M059J (cell line): ENCODE measurements around the gene SHISA2. TPM values are rescaled to one million over a fixed set of nuclear protein-coding genes. Genes with fewer than 3 reads are reported as not detected.
"Not testable (repeated sequence)": the region's sequence is repeated elsewhere in the genome, so short reads cannot be mapped to it uniquely, and the experiment has no call there.

Source experiments
- DNase-seq: peaks from one replicate; pipeline ENCODE4 v3.0.0-alpha.2; 2012; ENCODE audit warnings: low read depth
- total RNA-seq: library from RNA; depleted of rRNA; stranded (reverse); fragments of >200 nt; shearing (Covaris generic); gene quantifications from 2 replicates; pipeline ENCODE4 v1.2.3, GENCODE V29; 2014; rRNA removed

Gene SHISA2
- 0.44 TPM in 1 of 2 replicates, not detected in the other for total RNA-seq

- no peak for DNase-seq
These were observed at the start of gene SHISA2 for GRCh38 chr13:26051657-26052311. Gene SHISA2 (minus strand): TSS chr13:26052016. CDS start chr13:26050975, 1,041 bp downstream.

GRCh38 chr13:26095846-26096610 lies 44.2 kb upstream of the SHISA2 start:
- DNase-seq: peak; percentile 25

GRCh38 chr13:26095338-26095737 lies 43.5 kb upstream of the SHISA2 start:
- DNase-seq: no peak

GRCh38 chr13:26076821-26077220 lies 25.0 kb upstream of the SHISA2 start:
- DNase-seq: not testable (repeated sequence)

- DNase-seq: peak; percentile 35
These were observed 23.7 kb upstream of the SHISA2 start for GRCh38 chr13:26075498-26075897.

- DNase-seq: peak; percentile 72
These were observed 22.9 kb upstream of the SHISA2 start for GRCh38 chr13:26074706-26075105.

GRCh38 chr13:26072335-26072734 lies 20.5 kb upstream of the SHISA2 start:
- DNase-seq: not testable (repeated sequence)

- no peak for DNase-seq
These were observed 19.9 kb upstream of the SHISA2 start for GRCh38 chr13:26071691-26072090.

- not testable (repeated sequence) for DNase-seq
These were observed 17.8 kb upstream of the SHISA2 start for GRCh38 chr13:26069642-26070041.

GRCh38 chr13:26068372-26068771 lies 16.6 kb upstream of the SHISA2 start:
- not testable (repeated sequence) for DNase-seq

GRCh38 chr13:26067601-26068000 lies 15.8 kb upstream of the SHISA2 start:
- peak; percentile 39 for DNase-seq

GRCh38 chr13:26066492-26066891 lies 14.7 kb upstream of the SHISA2 start:
- not testable (repeated sequence) for DNase-seq

- peak; percentile 68 for DNase-seq
These were observed 11.1 kb upstream of the SHISA2 start for GRCh38 chr13:26062853-26063444.

GRCh38 chr13:26061947-26062346 lies 10.1 kb upstream of the SHISA2 start:
- DNase-seq: peak; percentile 94

GRCh38 chr13:26061256-26061655 lies 9.4 kb upstream of the SHISA2 start:
- DNase-seq: no peak

GRCh38 chr13:26060357-26060756 lies 8.5 kb upstream of the SHISA2 start:
- no peak for DNase-seq

- DNase-seq: no peak
These were observed 6.9 kb upstream of the SHISA2 start for GRCh38 chr13:26058704-26059103.

- no peak for DNase-seq
These were observed 3.1 kb upstream of the SHISA2 start for GRCh38 chr13:26054896-26055295.

- DNase-seq: peak; percentile 11
These were observed 1.7 kb upstream of the SHISA2 start for GRCh38 chr13:26053418-26053980.

- DNase-seq: no peak
These were observed 521 bp upstream of the SHISA2 start for GRCh38 chr13:26052337-26052736.

GRCh38 chr13:26051231-26051656 lies 572 bp downstream of the SHISA2 start:
- no peak for DNase-seq

GRCh38 chr13:26050568-26051230 lies 1.1 kb downstream of the SHISA2 start:
- no peak for DNase-seq
